ENCODE results near the gene PDE4A. TPM values are rescaled to one million over a fixed set of nuclear protein-coding genes. Genes with fewer than 3 reads are reported as not detected.

The PDE4A gene
- total and polyA plus RNA-seq, 2 of the 8 experiments (the other 6 are each of a cell fraction or from before 2014, with no cell fraction given): 2.0 to 4.4 TPM

DNA sequence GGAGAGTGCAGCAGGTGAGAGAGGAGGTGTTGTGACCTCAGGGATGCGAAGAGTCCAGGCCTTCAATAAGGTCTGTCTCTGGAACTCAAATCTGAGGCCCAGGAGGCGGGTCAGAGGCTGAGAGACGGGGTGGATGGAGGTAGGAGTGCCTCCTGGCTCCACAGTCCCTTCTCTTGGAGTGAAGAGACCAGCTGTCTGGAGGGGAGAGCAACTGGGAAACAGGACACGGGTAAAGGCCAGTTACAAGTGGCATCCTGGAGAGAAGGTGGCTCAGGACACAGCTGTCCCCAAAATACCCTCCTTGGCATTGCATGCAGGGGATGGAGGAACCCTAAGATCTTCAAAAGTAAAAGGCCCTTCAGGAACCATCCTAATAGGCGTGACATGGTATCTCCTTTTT is 19.2 kb downstream of the PDE4A start:
- Histone ChIP-seq H3K9ac (replicated peaks in 1 of 4; ENCODE audit: extremely low read depth in 1 of 4, low read depth in 3 of 4, low read length in 3 of 4) (0 out of 7 replicates have a peak overlapping the region, but pooled peaks of 1 of the 4 experiments have one; percentile 4), H3K79me2 (ENCODE audit: control insufficient read depth in 1 of 2, insufficient read depth in 2 of 2, low read length in 2 of 2) (no peaks in the 10 kb centered on the region), H2BK12ac (ENCODE audit: low read depth, low read length) (no peak overlapping the region), H3K79me1 (ENCODE audit: low read depth, low read length) (no peaks in the 10 kb centered on the region), H3K27ac (ENCODE audit: low read depth, low read length) (no peak overlapping the region), H3K4me2 (ENCODE audit: insufficient read depth in 1 of 2, low read depth in 2 of 2, low read length in 2 of 2) (no peak overlapping the region), H3K9me3 (ENCODE audit: insufficient read depth in 2 of 2, low read depth in 1 of 2, low read length in 1 of 2) (no peaks in the 10 kb centered on the region), H3K4me3 (ENCODE audit: extremely low read depth in 1 of 4, insufficient read depth in 2 of 4, low read depth in 3 of 4, low read length in 4 of 4) (no peak overlapping the region), H2BK20ac (ENCODE audit: low read length) (no peak overlapping the region), H2BK5ac (ENCODE audit: low read depth, low read length) (no peak overlapping the region), H3K4ac (replicated peaks; ENCODE audit: insufficient read length, low read depth, low read length) (no peak overlapping the region), H3K56ac (replicated peaks; ENCODE audit: insufficient read length, low read depth, low read length) (no peak overlapping the region), H4K20me1 (replicated peaks in 1 of 2; ENCODE audit: control insufficient read depth in 1 of 2, insufficient read depth in 2 of 2, low read length in 2 of 2) (no peaks in the 10 kb centered on the region), H3K18ac (ENCODE audit: extremely low read depth, low read length) (no peak overlapping the region), H2BK120ac (replicated peaks; ENCODE audit: low read depth, low read length) (no peak overlapping the region), H4K8ac (ENCODE audit: extremely low read depth, insufficient read depth, low read length) (no peak overlapping the region), H3K23me2 (ENCODE audit: low read depth, low read length) (no peaks in the 10 kb centered on the region), H3K14ac (ENCODE audit: insufficient read length) (no peak overlapping the region), H3K4me1 (replicated peaks in 1 of 4; ENCODE audit: control insufficient read depth in 3 of 4, insufficient read depth in 4 of 4, low read length in 3 of 4) (no peaks in the 10 kb centered on the region), H2AK5ac (ENCODE audit: low read depth, low read length) (no peak overlapping the region), H3K23ac (ENCODE audit: insufficient read length) (no peak overlapping the region), H3K36me3 (ENCODE audit: control insufficient read depth in 2 of 4, insufficient read depth in 4 of 4, low read length in 3 of 4) (no peaks in the 10 kb centered on the region), H4K5ac (ENCODE audit: insufficient read length, low read depth, low read length) (no peak overlapping the region), H3K27me3 (replicated peaks in 1 of 4; ENCODE audit: control insufficient read depth in 3 of 4, extremely low read depth in 1 of 4, insufficient read depth in 3 of 4, low read length in 3 of 4) (0 out of 7 replicates have a peak, but pooled peaks cover 0 to 2% (median 0%) of the 10 kb centered on the region in 4 experiments), H2AFZ (ENCODE audit: low read length) (no peak overlapping the region), H4K91ac (replicated peaks; ENCODE audit: insufficient read length, low read length) (no peak overlapping the region), H2BK15ac (ENCODE audit: low read length) (no peak overlapping the region)
- CTCF ChIA-PET (ENCODE audit: partially characterized antibody): interaction anchor here (1.2 kb wide), 1 partner anchor 49 kb away, joined by 4 read pairs; no protein-coding TSS in a partner anchor
- WGBS, 2 experiments (ENCODE audit: extremely low coverage in 1 of 2, insufficient coverage in 1 of 2, insufficient read length in 1 of 2, insufficient replicate concordance in 2 of 2, low coverage in 1 of 2, low lambda C conversion rate in 2 of 2, missing lambda C conversion rate in 1 of 2): 88% methylated on average over 5 of the region's 5 CpGs; no CpG with 5 or more reads in 1 of the 2 experiments
- no peak for DNase-seq (ENCODE audit: low read depth in 1 of 2, low spot score in 2 of 2)
- POLR2A ChIA-PET (ENCODE audit: partially characterized antibody): no interaction called here
- TF ChIP-seq, protein P1, sequence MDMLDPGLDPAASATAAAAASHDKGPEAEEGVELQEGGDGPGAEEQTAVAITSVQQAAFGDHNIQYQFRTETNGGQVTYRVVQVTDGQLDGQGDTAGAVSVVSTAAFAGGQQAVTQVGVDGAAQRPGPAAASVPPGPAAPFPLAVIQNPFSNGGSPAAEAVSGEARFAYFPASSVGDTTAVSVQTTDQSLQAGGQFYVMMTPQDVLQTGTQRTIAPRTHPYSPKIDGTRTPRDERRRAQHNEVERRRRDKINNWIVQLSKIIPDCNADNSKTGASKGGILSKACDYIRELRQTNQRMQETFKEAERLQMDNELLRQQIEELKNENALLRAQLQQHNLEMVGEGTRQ (IDR thresholded peaks at IDR 0.05; ENCODE audit: low read length): no peak
- no peak for TF ChIP-seq CTBP2 (IDR thresholded peaks at IDR 0.05; ENCODE audit: borderline replicate concordance, insufficient read depth, insufficient read length, low read length)
- no peak for TF ChIP-seq SP2 (IDR thresholded peaks at IDR 0.05; ENCODE audit: low read length)
- TF ChIP-seq CEBPB (IDR thresholded peaks at IDR 0.05; ENCODE audit: low read depth, low read length): no peak
- no peak for TF ChIP-seq SRF (IDR thresholded peaks at IDR 0.05; ENCODE audit: low read depth, low read length)
- TF ChIP-seq RFX5 (IDR thresholded peaks at IDR 0.05; ENCODE audit: borderline replicate concordance, low read depth, low read length): no peak
- no peak for TF ChIP-seq PHF8 (conservative IDR thresholded peaks at IDR 0.05; ENCODE audit: low read depth, low read length)
- TF ChIP-seq SIRT6 (IDR thresholded peaks at IDR 0.05; ENCODE audit: low read length): no peak
- no peak for TF ChIP-seq NANOG (IDR thresholded peaks at IDR 0.05; ENCODE audit: insufficient read depth, low read depth, low read length, poor library complexity, severe bottlenecking)
- TF ChIP-seq MAX (IDR thresholded peaks at IDR 0.05): no peak
- no peak for FAIRE-seq

Data from H1 (cell line).